ENCODE data around the gene SPAG16.

DNA sequence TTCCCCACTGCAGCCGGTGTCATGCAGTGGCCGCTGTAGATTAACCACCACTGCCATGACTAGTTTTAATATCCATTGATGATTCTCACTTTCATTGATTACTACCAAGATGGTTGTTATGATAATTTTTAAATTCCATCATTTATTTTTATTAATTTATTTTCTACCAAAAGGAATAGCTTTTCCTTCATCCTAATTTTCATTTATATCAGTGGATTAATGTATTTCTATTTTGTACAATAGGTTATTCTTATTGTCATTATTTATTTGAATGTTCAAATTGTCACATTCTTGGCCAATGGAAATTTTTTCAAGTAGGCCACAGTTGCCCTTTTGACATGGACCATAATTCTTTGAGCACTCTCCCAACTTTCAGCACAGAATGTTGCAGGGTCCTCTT lies 751.7 kb downstream of the SPAG16 start:
- TF ChIP-seq, protein P1, sequence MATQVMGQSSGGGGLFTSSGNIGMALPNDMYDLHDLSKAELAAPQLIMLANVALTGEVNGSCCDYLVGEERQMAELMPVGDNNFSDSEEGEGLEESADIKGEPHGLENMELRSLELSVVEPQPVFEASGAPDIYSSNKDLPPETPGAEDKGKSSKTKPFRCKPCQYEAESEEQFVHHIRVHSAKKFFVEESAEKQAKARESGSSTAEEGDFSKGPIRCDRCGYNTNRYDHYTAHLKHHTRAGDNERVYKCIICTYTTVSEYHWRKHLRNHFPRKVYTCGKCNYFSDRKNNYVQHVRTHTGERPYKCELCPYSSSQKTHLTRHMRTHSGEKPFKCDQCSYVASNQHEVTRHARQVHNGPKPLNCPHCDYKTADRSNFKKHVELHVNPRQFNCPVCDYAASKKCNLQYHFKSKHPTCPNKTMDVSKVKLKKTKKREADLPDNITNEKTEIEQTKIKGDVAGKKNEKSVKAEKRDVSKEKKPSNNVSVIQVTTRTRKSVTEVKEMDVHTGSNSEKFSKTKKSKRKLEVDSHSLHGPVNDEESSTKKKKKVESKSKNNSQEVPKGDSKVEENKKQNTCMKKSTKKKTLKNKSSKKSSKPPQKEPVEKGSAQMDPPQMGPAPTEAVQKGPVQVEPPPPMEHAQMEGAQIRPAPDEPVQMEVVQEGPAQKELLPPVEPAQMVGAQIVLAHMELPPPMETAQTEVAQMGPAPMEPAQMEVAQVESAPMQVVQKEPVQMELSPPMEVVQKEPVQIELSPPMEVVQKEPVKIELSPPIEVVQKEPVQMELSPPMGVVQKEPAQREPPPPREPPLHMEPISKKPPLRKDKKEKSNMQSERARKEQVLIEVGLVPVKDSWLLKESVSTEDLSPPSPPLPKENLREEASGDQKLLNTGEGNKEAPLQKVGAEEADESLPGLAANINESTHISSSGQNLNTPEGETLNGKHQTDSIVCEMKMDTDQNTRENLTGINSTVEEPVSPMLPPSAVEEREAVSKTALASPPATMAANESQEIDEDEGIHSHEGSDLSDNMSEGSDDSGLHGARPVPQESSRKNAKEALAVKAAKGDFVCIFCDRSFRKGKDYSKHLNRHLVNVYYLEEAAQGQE (IDR thresholded peaks at IDR 0.05; ENCODE audit: insufficient replicate concordance, low read depth): no peak
- TF ChIP-seq, protein P2, sequence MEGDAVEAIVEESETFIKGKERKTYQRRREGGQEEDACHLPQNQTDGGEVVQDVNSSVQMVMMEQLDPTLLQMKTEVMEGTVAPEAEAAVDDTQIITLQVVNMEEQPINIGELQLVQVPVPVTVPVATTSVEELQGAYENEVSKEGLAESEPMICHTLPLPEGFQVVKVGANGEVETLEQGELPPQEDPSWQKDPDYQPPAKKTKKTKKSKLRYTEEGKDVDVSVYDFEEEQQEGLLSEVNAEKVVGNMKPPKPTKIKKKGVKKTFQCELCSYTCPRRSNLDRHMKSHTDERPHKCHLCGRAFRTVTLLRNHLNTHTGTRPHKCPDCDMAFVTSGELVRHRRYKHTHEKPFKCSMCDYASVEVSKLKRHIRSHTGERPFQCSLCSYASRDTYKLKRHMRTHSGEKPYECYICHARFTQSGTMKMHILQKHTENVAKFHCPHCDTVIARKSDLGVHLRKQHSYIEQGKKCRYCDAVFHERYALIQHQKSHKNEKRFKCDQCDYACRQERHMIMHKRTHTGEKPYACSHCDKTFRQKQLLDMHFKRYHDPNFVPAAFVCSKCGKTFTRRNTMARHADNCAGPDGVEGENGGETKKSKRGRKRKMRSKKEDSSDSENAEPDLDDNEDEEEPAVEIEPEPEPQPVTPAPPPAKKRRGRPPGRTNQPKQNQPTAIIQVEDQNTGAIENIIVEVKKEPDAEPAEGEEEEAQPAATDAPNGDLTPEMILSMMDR (IDR thresholded peaks at IDR 0.05; ENCODE audit: insufficient read depth, low read length): no peak
- TF ChIP-seq POLR2AphosphoS5 (IDR thresholded peaks at IDR 0.05; ENCODE audit: low read depth): no peak

Measured in HL-60 (cell line).